Measurements from ENCODE around the gene TMEM97.

Gene TMEM97

DNA sequence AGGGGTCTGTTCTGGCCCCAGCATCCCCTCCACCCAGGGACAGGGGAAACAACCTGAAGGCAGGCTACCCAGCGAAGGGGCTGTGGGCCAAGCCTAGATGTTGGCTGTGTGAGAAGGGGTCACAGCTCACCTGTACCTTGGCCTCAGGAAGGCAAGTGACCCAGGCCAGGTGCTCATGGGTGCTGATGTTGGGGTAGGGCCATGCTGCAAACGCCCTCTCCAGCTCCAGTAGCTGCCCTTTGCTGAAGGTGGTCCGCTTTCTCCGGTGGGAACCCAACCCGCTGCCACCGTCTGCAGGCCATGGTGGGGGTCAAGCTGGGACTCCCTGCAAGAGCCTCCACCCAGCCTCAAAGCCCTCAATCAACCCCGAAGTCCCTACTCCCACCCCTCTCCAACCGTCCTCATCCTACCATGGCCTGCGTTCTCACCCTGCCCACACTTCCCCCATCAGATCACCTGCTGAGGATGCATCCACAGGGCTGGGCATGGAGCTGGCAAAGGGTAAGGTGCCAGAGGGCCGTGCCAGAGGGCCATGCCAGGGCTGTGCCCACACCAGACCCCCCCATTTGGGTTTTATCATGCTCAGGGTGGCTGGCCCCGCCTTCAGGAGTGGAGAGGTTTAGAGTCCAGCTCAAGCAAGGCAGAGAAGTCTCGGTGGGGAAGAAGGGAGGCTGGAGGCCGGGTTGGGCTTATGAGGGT lies 45.8 kb downstream of the TMEM97 start, which contains the start of gene SEBOX:
Gene SEBOX, minus strand, starts transcription at position 535 of the 699 bp plus-strand sequence. Its CDS starts 48 bp downstream, at position 487.
- no peak for ATAC-seq

GRCh38 chr17:28365487-28365886 lies 46.5 kb downstream of the TMEM97 start:
- TF ChIP-seq ZFP30 (CRISPR knock-in tag; IDR thresholded peaks at IDR 0.05) (no peak), SNAI2 (CRISPR knock-in tag; IDR thresholded peaks at IDR 0.05) (no peak), GLIS3 (CRISPR knock-in tag; IDR thresholded peaks at IDR 0.05) (no peak), RARB (CRISPR knock-in tag; IDR thresholded peaks at IDR 0.05) (no peak)
- no peak for ATAC-seq

More for the DNA sequence above, 45.8 kb downstream of the TMEM97 start, which contains the start of gene SEBOX:
- TF ChIP-seq ZNF565 (CRISPR knock-in tag; conservative IDR thresholded peaks at IDR 0.05; ENCODE audit: low read depth) (no peak), SNAI2 (CRISPR knock-in tag; IDR thresholded peaks at IDR 0.05) (no peak), PATZ1 (CRISPR knock-in tag; IDR thresholded peaks at IDR 0.05; ENCODE audit: borderline replicate concordance) (no peak), ISL1 (CRISPR knock-in tag; IDR thresholded peaks at IDR 0.05) (no peak), PPARA (CRISPR knock-in tag; IDR thresholded peaks at IDR 0.05; ENCODE audit: borderline replicate concordance) (no peak), BACH2 (CRISPR knock-in tag; IDR thresholded peaks at IDR 0.05; ENCODE audit: borderline replicate concordance) (no peak), ZC3H10 (CRISPR knock-in tag; IDR thresholded peaks at IDR 0.05) (no peak), ZFP30 (CRISPR knock-in tag; IDR thresholded peaks at IDR 0.05) (no peak), OSR1 (CRISPR knock-in tag; IDR thresholded peaks at IDR 0.05) (no peak), TCF4 (CRISPR knock-in tag; IDR thresholded peaks at IDR 0.05; ENCODE audit: borderline replicate concordance) (no peak), RARB (CRISPR knock-in tag; IDR thresholded peaks at IDR 0.05) (no peak), ESRRG (CRISPR knock-in tag; IDR thresholded peaks at IDR 0.05) (no peak)
- TF ChIP-seq, protein P1, sequence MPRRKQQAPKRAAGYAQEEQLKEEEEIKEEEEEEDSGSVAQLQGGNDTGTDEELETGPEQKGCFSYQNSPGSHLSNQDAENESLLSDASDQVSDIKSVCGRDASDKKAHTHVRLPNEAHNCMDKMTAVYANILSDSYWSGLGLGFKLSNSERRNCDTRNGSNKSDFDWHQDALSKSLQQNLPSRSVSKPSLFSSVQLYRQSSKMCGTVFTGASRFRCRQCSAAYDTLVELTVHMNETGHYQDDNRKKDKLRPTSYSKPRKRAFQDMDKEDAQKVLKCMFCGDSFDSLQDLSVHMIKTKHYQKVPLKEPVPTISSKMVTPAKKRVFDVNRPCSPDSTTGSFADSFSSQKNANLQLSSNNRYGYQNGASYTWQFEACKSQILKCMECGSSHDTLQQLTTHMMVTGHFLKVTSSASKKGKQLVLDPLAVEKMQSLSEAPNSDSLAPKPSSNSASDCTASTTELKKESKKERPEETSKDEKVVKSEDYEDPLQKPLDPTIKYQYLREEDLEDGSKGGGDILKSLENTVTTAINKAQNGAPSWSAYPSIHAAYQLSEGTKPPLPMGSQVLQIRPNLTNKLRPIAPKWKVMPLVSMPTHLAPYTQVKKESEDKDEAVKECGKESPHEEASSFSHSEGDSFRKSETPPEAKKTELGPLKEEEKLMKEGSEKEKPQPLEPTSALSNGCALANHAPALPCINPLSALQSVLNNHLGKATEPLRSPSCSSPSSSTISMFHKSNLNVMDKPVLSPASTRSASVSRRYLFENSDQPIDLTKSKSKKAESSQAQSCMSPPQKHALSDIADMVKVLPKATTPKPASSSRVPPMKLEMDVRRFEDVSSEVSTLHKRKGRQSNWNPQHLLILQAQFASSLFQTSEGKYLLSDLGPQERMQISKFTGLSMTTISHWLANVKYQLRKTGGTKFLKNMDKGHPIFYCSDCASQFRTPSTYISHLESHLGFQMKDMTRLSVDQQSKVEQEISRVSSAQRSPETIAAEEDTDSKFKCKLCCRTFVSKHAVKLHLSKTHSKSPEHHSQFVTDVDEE (CRISPR knock-in tag; IDR thresholded peaks at IDR 0.05): no peak

- TF ChIP-seq ZC3H10 (CRISPR knock-in tag; IDR thresholded peaks at IDR 0.05): no peak
- no peak for ATAC-seq
Observed at GRCh38 chr17:28366605-28367004, 47.6 kb downstream of the TMEM97 start.

DNA sequence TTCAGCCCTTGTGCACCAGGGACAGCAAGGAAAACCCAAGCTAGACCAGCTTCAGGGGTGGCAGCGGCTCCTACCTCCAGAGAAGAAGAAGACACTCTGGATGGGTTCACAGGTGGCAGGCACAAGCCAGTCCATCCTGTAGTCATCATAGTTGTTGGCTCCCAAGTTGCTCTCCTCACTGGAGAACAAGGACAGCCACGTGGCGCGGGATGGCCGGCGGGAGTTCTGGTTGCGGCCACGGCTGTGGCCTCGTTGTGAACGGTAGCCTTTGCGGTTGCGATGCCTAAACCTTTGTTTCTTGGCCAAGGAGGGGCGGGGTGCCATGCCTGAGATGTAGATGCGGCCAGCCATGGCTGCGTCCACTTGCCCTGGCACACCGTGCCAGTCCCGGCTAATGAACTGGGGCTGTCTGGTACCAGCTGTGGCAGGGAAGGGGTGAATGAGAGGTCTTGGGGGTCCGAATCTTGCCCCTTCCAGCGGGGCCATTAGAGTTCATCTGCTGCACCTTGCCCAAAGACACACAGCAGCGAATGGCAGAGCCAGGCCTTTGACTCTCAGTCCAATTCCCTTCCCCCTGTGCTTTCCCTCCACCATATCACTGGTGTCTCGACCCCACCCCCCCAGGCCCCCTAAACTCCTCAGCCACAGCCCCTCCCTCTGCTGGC lies 48.8 kb downstream of the TMEM97 start:
- TF ChIP-seq TOX (CRISPR knock-in tag; IDR thresholded peaks at IDR 0.05; ENCODE audit: borderline replicate concordance): no peak
- no peak for TF ChIP-seq SNAI2 (CRISPR knock-in tag; IDR thresholded peaks at IDR 0.05)
- no peak for TF ChIP-seq ZFP3 (CRISPR knock-in tag; IDR thresholded peaks at IDR 0.05)
- no peak for TF ChIP-seq ISL1 (CRISPR knock-in tag; IDR thresholded peaks at IDR 0.05)
- no peak for TF ChIP-seq POU6F1 (CRISPR knock-in tag; IDR thresholded peaks at IDR 0.05; ENCODE audit: borderline replicate concordance, low read depth)
- no peak for ATAC-seq

DNA sequence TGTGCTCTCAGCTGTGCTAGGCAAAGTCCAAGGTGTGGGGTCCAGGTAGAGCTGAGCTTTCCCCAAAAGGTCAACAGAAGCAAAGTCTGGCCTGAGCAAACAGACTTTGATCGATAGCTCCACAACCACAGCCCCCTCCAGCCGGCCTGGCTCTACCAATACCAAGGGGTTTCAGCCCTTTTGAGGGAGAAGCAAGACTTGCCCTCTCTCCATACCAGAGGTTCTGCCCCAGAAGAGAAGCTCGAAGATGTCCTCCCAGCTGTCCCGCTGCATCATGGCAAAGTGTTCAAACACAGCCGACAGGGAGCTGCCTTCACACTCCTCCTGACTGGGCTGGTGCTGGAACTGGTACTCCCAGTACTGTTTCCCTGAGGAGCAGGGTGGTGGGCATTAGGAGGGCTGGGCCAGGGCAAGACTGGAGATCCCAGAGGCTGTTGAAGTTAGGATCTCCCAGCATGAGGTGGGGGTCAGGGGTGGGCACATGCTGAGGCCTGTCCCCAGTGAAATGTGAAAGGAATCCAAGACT lies 49.4 kb downstream of the TMEM97 start:
- no peak for ATAC-seq
- TF ChIP-seq, protein P1 (CRISPR knock-in tag; IDR thresholded peaks at IDR 0.05): no peak
- TF ChIP-seq ZC3H10 (CRISPR knock-in tag; IDR thresholded peaks at IDR 0.05): no peak
- no peak for TF ChIP-seq PPARA (CRISPR knock-in tag; IDR thresholded peaks at IDR 0.05; ENCODE audit: borderline replicate concordance)
- TF ChIP-seq ZNF565 (CRISPR knock-in tag; conservative IDR thresholded peaks at IDR 0.05; ENCODE audit: low read depth): no peak
- no peak for TF ChIP-seq ZFP3 (CRISPR knock-in tag; IDR thresholded peaks at IDR 0.05)
- no peak for TF ChIP-seq TOX (CRISPR knock-in tag; IDR thresholded peaks at IDR 0.05; ENCODE audit: borderline replicate concordance)
- no peak for TF ChIP-seq OSR1 (CRISPR knock-in tag; IDR thresholded peaks at IDR 0.05)
- TF ChIP-seq POU6F1 (CRISPR knock-in tag; IDR thresholded peaks at IDR 0.05; ENCODE audit: borderline replicate concordance, low read depth): no peak
- TF ChIP-seq GLIS3 (CRISPR knock-in tag; IDR thresholded peaks at IDR 0.05): no peak
- TF ChIP-seq ISL1 (CRISPR knock-in tag; IDR thresholded peaks at IDR 0.05): no peak
- no peak for TF ChIP-seq ARNTL (CRISPR knock-in tag; IDR thresholded peaks at IDR 0.05; ENCODE audit: borderline replicate concordance, low read depth)
- no peak for TF ChIP-seq BACH2 (CRISPR knock-in tag; IDR thresholded peaks at IDR 0.05; ENCODE audit: borderline replicate concordance)
- no peak for TF ChIP-seq SNAI2 (CRISPR knock-in tag; IDR thresholded peaks at IDR 0.05)

Measured in SK-N-SH treated with all-trans-retinoic acid at 6 μM for 48 hours (cell line).